GM18502 (cell line): Measurements from ENCODE around the gene ZNF787.

Source experiments
- ATAC-seq: cut with Tn5 transposase; IDR thresholded peaks from one replicate; pipeline ENCODE4 v1.9.1; 2021; ENCODE audit warnings: mild to moderate bottlenecking; ENCODE audit not compliant: unreplicated experiment, poor library complexity

ZNF787 gene

DNA sequence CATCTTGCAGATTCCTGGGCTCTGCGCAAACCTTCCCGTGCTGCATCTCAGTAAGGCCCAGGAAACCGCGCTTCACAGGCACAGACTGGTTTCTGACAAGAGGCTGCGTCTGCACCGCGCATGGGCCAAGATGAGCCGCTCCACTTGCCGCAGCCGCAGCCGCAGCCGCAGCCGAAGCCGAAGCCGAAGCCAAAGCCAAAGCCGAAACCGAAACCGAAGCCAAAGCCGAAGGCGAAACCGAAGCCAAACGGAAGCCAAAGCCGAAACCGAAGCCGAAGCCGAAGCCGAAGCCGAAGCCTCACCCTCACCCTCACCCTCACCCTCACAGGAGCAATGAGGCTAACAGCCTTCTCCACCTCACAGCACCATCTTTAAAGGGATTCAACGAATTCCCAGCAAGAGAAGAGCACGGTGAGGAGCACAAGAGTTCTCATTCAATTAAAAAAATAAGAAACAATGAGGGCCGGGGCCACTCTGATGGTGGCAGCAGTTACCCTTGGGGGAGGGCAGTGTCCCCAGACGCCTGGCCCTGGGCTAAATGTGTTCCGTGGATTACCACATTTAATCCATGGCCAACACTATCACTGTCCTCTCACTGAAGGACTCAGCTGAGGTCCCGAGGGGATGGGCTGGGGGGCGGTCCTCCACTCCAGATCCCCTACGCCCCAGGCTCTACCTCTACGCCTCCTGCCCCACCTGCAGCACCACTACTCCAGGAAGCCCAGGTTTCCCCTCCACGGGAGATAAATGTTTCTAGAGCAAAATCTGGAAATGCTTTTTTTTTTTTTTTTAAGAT, 29.1 kb downstream of the ZNF787 start:
- no peak for ATAC-seq

DNA sequence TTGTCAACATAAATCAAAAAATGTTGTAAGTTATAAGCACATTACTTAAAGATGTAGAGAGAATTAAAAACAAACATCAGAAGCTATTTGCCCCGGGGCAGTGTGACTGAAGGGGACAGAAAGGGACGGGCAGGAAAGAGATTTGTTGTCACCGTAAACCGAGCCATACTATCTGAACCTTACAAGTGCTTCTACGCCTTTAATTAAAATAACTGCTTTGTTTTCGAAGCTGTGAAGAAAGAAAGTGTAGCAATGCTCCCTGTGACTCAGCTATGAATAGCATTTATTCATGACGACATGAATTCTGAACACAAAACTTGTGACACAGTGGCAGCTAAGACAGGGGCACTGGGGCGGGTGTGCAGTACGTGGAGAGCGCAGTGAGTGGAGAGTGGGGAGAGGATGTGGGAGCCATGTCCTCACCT, 30.0 kb downstream of the ZNF787 start:
- ATAC-seq = no peak

DNA sequence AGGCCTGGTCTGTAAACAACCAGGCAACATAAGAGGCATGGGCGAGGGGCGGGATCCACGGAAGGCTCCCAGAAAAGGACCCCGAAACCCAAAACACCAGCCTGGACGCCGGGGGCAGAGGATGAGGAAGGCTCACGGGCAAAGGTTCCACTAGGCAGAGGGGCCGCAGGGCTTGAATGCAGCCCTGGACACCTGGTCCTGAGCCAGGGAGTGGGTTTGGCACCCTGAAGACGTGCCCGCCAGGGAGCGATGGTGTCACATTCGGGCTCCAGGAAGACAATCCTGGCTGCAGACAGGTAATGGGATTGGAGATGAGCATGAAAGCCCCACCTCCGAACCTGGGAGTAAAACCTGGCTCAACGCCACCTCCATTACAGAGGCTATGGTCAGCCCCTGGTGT, 31.8 kb downstream of the ZNF787 start:
- ATAC-seq = no peak

DNA sequence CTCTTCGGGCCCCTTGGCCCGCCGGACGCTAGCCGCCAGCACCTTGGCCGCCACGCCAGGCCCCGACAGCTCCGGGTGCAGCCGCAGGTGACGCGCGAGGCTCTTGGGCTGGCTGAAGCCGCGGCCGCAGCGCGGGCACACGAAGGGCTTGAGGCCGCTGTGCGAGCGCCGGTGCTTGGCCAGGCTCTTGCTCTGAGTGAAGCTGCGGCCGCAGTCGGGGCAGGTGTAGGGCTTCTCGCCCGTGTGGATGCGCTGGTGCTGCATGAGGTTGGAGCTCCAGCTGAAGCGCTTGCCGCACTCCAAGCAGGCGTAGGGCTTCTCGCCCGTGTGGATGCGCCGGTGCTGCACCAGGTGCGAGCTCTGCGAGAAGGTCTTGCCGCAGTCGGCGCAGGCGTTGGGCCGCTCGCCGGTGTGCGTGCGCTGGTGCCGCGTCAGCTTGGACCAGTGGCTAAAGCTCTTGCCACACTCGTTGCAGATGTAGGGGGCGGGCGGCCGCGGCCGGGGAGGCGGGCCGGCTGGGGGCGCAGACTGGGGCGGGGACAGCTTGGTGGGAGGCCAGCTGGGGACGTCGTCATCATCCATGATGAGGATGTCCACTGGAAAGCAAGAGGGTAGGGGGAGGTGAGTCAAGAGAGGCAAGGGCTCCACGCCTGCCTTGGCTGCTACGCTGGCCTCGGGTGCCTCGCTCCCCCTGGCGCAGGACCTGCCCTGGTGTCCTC, 32.4 kb downstream of the ZNF787 start:
- ATAC-seq = no peak

GRCh38 chr19:56087647-56088496, 33.2 kb downstream of the ZNF787 start:
- ATAC-seq = no peak

GRCh38 chr19:56086671-56087430, 34.2 kb downstream of the ZNF787 start:
- no peak for ATAC-seq

DNA sequence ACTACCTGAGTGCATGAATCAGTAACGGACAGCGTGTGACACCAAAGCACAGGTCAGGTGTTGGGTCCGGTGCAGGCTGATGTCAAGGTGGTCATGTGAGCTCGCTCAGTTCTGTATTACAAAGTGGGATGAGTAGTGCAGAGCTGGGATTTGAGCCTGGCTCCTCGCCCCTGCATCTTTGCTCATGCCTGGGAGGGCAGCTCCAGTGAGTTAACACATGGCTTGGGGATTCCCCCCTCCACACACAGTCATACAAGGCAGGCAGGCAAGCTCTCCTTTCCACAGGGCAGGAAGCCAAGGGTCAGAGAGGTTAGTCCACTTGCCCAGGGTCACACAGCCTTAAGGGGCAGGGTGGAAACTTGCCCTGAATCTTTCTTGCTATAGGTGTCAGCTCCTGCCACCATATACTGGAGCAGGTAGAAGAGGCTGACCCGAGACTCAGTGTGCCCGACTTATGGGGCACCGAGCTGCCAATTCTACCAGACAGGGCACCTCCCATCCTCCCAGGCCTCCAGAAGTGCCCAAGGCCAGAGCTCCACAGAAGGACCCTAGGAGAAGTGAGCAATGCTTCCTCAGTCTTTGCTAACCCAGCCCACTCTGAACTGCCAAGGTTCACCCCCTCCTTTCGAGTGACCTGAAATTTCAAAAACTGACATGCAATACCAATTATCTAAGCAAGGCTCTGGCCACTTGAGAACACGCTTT, 35.4 kb downstream of the ZNF787 start:
- ATAC-seq = no peak

DNA sequence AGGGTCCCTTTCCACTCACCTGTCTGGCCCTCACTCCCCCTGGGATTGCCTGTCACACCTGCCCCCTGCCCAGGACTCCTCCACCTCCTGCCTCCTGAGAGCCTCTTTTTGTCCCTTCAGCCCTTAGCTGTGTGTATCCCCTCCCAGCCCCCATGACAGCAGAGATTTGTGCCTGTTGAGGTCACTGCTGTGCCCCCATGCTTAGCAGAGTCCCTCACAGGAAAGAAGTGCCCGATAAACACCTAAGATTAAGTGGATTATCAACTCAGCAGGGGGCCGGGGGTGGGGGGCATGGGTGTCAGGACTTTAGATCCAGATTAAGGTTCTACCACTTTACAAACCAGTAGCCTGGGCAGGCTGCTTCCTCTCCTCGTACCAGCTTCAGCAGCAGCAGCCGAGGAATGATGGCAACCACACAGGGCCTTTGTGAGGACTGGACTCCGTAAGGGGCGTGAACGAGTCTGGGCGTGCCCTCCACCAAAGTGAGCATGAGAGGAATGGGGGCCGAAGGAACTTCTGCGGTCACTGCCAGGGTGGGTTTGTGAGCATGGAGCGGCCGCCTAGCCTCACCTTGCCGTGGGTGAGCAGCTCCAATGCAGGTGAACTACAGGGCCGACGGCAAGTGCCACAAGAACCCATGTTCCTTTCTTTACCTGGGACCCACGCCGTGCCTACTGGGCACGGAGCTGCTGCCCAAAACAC, 36.1 kb downstream of the ZNF787 start:
- no peak for ATAC-seq

GRCh38 chr19:56083668-56084067, 37.4 kb downstream of the ZNF787 start:
- no peak for ATAC-seq

DNA sequence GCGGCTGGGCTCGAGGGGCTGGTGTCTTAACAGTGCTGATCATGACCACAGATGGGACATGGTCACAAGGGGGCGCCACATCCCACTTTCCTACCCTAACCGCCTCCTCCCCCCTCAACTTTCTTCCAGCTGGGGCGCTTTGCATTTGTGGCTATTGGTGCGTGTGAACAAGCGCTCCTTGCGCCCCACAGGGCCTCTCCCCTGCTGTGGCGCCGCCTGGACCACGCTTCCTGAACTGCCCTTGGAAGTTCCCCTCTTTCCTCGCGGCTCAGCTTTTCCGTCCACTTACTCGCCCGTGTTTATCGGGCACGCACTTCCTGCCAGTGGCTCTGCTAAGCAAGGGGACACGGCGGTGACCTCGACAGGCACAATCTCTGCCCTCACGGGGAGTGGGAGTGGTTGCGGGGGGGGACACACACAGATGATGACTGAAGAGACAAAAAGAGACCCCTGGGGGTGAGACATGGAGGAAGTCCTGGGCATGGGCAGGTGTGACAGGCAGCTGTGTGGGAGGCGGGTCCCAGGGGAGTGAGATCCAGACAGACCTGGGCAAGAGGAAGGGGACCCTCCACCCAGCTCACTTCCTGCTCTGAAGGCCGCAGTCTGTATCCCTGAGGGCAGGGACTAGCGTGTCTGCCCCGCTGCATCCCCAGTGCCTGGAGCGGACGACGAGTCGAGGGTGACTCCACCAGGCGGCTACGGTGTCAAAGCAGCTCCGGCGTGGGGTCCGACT, 40.3 kb downstream of the ZNF787 start:
- ATAC-seq = peak; percentile 80

GRCh38 chr19:56079609-56080008, 41.5 kb downstream of the ZNF787 start:
- ATAC-seq = no peak

DNA sequence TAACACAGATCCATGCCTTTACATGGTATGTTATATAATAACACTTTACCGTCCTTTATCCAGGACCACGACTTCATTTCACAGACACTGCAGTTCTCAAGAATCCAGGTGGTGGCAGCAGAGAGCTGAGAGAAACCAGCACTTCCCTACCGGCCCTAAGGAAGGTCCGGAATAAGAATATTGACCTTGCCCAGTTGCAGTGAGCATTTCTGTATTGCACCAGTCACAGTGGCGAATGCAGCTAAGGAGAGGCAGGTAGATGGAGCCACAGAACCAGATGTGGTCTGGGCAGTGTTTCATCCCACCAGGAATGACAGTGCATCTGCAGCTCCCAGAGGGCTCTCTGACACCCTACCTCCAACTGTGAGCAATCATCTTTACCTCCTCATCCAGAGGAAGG, 44.6 kb downstream of the ZNF787 start:
- ATAC-seq = no peak

- ATAC-seq = no peak
Observed at GRCh38 chr19:56071151-56071550, 49.9 kb downstream of the ZNF787 start.

DNA sequence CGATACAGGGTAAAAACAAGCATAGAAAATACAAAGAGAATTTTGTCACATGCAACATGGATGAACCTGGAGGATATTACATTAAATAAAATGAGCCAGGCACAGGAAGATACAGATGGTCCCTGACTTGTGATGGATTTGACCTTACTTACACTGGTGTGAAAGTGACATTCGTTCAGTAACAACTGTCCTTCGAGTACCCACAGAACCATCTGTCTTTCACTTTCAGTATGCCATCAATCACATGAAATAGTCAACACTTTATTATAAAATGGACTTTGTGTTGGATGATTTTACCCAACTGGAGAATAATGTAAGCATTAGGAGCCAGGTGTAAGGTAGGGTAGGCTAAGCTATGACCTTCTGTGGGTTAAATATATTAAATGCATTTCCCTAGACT, 51.5 kb downstream of the ZNF787 start:
- ATAC-seq = no peak

GRCh38 chr19:56066152-56067023, 54.7 kb downstream of the ZNF787 start:
- no peak for ATAC-seq

DNA sequence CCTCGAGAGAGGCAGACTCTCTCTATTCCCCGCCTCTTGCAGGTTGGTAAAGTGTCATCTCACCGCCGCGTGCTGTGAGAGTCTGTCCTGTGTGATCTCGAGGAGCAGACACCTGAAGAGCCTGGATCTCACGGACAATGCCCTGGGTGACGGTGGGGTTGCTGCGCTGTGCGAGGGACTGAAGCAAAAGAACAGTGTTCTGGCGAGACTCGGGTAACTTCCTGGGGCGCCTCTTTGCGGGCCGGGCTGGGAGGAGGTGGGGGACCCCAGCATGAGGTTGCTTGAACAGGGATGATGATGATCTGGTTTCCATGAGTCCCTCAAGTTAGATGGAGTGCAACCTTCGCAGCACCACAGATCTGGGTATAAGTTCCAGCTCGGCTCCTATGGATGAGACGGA, 67.5 kb downstream of the ZNF787 start:
- ATAC-seq = no peak
